ENCODE measurements around the gene ABHD12. TPM values are rescaled to one million over a fixed set of nuclear protein-coding genes. Genes with fewer than 3 reads are reported as not detected.

Gene ABHD12
- total and polyA plus RNA-seq, 4 experiments from 2014 or later: 25.9 to 30.9 (median 29.6) TPM

- ChIA-PET POLR2A (ENCODE audit: partially characterized antibody) (no interaction called here), CTCF (ENCODE audit: partially characterized antibody) (no interaction called here)
- intact Hi-C loops (cut with micrococcal nuclease): no loop called here
- no peak for DNase-seq
- peaks cover 4 to 5% of the 10 kb centered on the region in 2 donors for H3K36me3 Mint-ChIP-seq
- no peaks in the 10 kb centered on the region for H3K9me3 Mint-ChIP-seq
- Histone ChIP-seq H3K4me1 (ENCODE audit: insufficient read depth, low read length) (peaks cover 24% of the 10 kb centered on the region), H3K27me3 (ENCODE audit: insufficient read depth, low read length) (no peaks in the 10 kb centered on the region), H3K27ac (ENCODE audit: low read depth, low read length) (no peak overlapping the region), H3K36me3 (ENCODE audit: insufficient read depth, low read length) (no peaks in the 10 kb centered on the region), H3K4me3 (ENCODE audit: low read length in 2 of 2) (no peak overlapping the region), H3K9me3 (ENCODE audit: control insufficient read depth in 1 of 2, low read length in 2 of 2) (no peaks in the 10 kb centered on the region)
- no peak overlapping the region for H3K27ac Mint-ChIP-seq
- H3K4me3 Mint-ChIP-seq: no peak overlapping the region
- no peaks in the 10 kb centered on the region for H3K27me3 Mint-ChIP-seq
- H3K4me1 Mint-ChIP-seq: peaks cover 28 to 50% (median 33%) of the 10 kb centered on the region in 4 donors
Observed at GRCh38 chr20:25344634-25345033, 46.0 kb downstream of the ABHD12 start.

- Mint-ChIP-seq H3K9me3 (no peaks in the 10 kb centered on the region), H3K4me1 (peaks cover 29 to 55% (median 31%) of the 10 kb centered on the region in 4 donors), H3K4me3 (no peak overlapping the region), H3K36me3 (peaks cover 23 to 25% of the 10 kb centered on the region in 2 donors), H3K27ac (peak overlapping the region in 1 of 7 donors; percentile 18), H3K27me3 (no peaks in the 10 kb centered on the region)
- Histone ChIP-seq H3K27ac (ENCODE audit: low read depth, low read length) (no peak overlapping the region), H3K9me3 (ENCODE audit: control insufficient read depth in 1 of 2, low read length in 2 of 2) (no peaks in the 10 kb centered on the region), H3K36me3 (ENCODE audit: insufficient read depth, low read length) (no peaks in the 10 kb centered on the region), H3K4me3 (ENCODE audit: low read length in 2 of 2) (no peak overlapping the region), H3K27me3 (ENCODE audit: insufficient read depth, low read length) (no peaks in the 10 kb centered on the region), H3K4me1 (ENCODE audit: insufficient read depth, low read length) (peaks cover 24% of the 10 kb centered on the region)
- DNase-seq: no peak
- intact Hi-C loops (cut with micrococcal nuclease): no loop called here
- CTCF ChIA-PET (ENCODE audit: partially characterized antibody): no interaction called here
- POLR2A ChIA-PET (ENCODE audit: partially characterized antibody): no interaction called here
Observed at GRCh38 chr20:25341716-25342680, 48.6 kb downstream of the ABHD12 start.

- CTCF ChIA-PET (ENCODE audit: partially characterized antibody): no interaction called here
- H3K27me3 ChIP-seq (ENCODE audit: insufficient read depth, low read length): no peaks in the 10 kb centered on the region
- H3K27ac Mint-ChIP-seq: peak overlapping the region in 2 of 7 donors; percentile 13 to 22
- H3K4me1 ChIP-seq (ENCODE audit: insufficient read depth, low read length): peaks cover 11% of the 10 kb centered on the region
- no peak overlapping the region for H3K4me3 Mint-ChIP-seq
- POLR2A ChIA-PET (ENCODE audit: partially characterized antibody): no interaction called here
- H3K36me3 Mint-ChIP-seq: peaks cover 27 to 30% of the 10 kb centered on the region in 2 donors
- H3K9me3 ChIP-seq (ENCODE audit: control insufficient read depth in 1 of 2, low read length in 2 of 2): no peaks in the 10 kb centered on the region
- no peak overlapping the region for H3K27ac ChIP-seq (ENCODE audit: low read depth, low read length)
- peaks cover 19 to 46% (median 21%) of the 10 kb centered on the region in 4 donors for H3K4me1 Mint-ChIP-seq
- intact Hi-C loops (cut with micrococcal nuclease): no loop called here
- no peak overlapping the region for H3K4me3 ChIP-seq (ENCODE audit: low read length in 2 of 2)
- peaks cover 0 to 3% (median 0%) of the 10 kb centered on the region in 8 donors for H3K9me3 Mint-ChIP-seq
- H3K36me3 ChIP-seq (ENCODE audit: insufficient read depth, low read length): no peaks in the 10 kb centered on the region
- no peaks in the 10 kb centered on the region for H3K27me3 Mint-ChIP-seq
- no peak for DNase-seq
Observed at GRCh38 chr20:25340380-25340779, 50.3 kb downstream of the ABHD12 start.

- Mint-ChIP-seq H3K27me3 (no peaks in the 10 kb centered on the region), H3K4me1 (peaks cover 15 to 43% (median 18%) of the 10 kb centered on the region in 4 donors), H3K4me3 (no peak overlapping the region), H3K36me3 (peaks cover 26 to 28% of the 10 kb centered on the region in 2 donors), H3K27ac (no peak overlapping the region), H3K9me3 (peaks cover 0 to 3% (median 0%) of the 10 kb centered on the region in 8 donors)
- Histone ChIP-seq H3K4me3 (ENCODE audit: low read length in 2 of 2) (no peak overlapping the region), H3K9me3 (ENCODE audit: control insufficient read depth in 1 of 2, low read length in 2 of 2) (no peaks in the 10 kb centered on the region), H3K36me3 (ENCODE audit: insufficient read depth, low read length) (no peaks in the 10 kb centered on the region), H3K27ac (ENCODE audit: low read depth, low read length) (no peak overlapping the region), H3K27me3 (ENCODE audit: insufficient read depth, low read length) (no peaks in the 10 kb centered on the region), H3K4me1 (ENCODE audit: insufficient read depth, low read length) (peaks cover 11% of the 10 kb centered on the region)
- ChIA-PET CTCF (ENCODE audit: partially characterized antibody) (no interaction called here), POLR2A (ENCODE audit: partially characterized antibody) (no interaction called here)
- intact Hi-C loops (cut with micrococcal nuclease): no loop called here
- no peak for DNase-seq
Observed at GRCh38 chr20:25339608-25340007, 51.0 kb downstream of the ABHD12 start.

- Mint-ChIP-seq H3K4me3 (peak overlapping the region in 1 of 8 donors; percentile 2), H3K9me3 (peaks cover 0 to 5% (median 3%) of the 10 kb centered on the region in 8 donors), H3K27me3 (no peaks in the 10 kb centered on the region), H3K4me1 (peaks cover 5 to 32% (median 9%) of the 10 kb centered on the region in 4 donors), H3K36me3 (peaks cover 26 to 28% of the 10 kb centered on the region in 2 donors), H3K27ac (peak overlapping the region in 3 of 7 donors; percentile 23 to 79 (median 63))
- Histone ChIP-seq H3K4me3 (ENCODE audit: low read length in 2 of 2) (no peak overlapping the region), H3K27me3 (ENCODE audit: insufficient read depth, low read length) (no peaks in the 10 kb centered on the region), H3K9me3 (ENCODE audit: control insufficient read depth in 1 of 2, low read length in 2 of 2) (no peaks in the 10 kb centered on the region), H3K4me1 (ENCODE audit: insufficient read depth, low read length) (peaks cover 6% of the 10 kb centered on the region), H3K36me3 (ENCODE audit: insufficient read depth, low read length) (no peaks in the 10 kb centered on the region), H3K27ac (ENCODE audit: low read depth, low read length) (no peak overlapping the region)
- intact Hi-C loops (cut with micrococcal nuclease): no loop called here
- no peak for DNase-seq
- POLR2A ChIA-PET (ENCODE audit: partially characterized antibody): no interaction called here
- CTCF ChIA-PET (ENCODE audit: partially characterized antibody): no interaction called here
Observed at GRCh38 chr20:25338112-25339023, 52.3 kb downstream of the ABHD12 start.

- Mint-ChIP-seq H3K4me1 (peaks cover 5 to 25% (median 9%) of the 10 kb centered on the region in 4 donors), H3K36me3 (peaks cover 26 to 27% of the 10 kb centered on the region in 2 donors), H3K27me3 (no peaks in the 10 kb centered on the region), H3K27ac (no peak overlapping the region), H3K9me3 (peaks cover 0 to 5% (median 3%) of the 10 kb centered on the region in 8 donors), H3K4me3 (no peak overlapping the region)
- no peaks in the 10 kb centered on the region for H3K36me3 ChIP-seq (ENCODE audit: insufficient read depth, low read length)
- H3K27me3 ChIP-seq (ENCODE audit: insufficient read depth, low read length): no peaks in the 10 kb centered on the region
- no peak overlapping the region for H3K27ac ChIP-seq (ENCODE audit: low read depth, low read length)
- H3K4me1 ChIP-seq (ENCODE audit: insufficient read depth, low read length): peaks cover 2% of the 10 kb centered on the region
- intact Hi-C loops (cut with micrococcal nuclease): no loop called here
- CTCF ChIA-PET (ENCODE audit: partially characterized antibody): interaction anchor here (0.9 kb wide), 1 partner anchor 62 kb away, joined by 6 read pairs; no protein-coding TSS in a partner anchor
- H3K4me3 ChIP-seq (ENCODE audit: low read length in 2 of 2): no peak overlapping the region
- DNase-seq: no peak
- POLR2A ChIA-PET (ENCODE audit: partially characterized antibody): no interaction called here
- no peaks in the 10 kb centered on the region for H3K9me3 ChIP-seq (ENCODE audit: control insufficient read depth in 1 of 2, low read length in 2 of 2)
Observed at GRCh38 chr20:25336561-25337422, 53.8 kb downstream of the ABHD12 start.

Data from CD4-positive, alpha-beta memory T cell (primary cell).